Measurements from ENCODE around the gene UBE2D1. TPM values are rescaled to one million over a fixed set of nuclear protein-coding genes. Genes with fewer than 3 reads are reported as not detected.
"Not testable (repeated sequence)": the region's sequence is repeated elsewhere in the genome, so short reads cannot be mapped to it uniquely, and the experiment has no call there.

The UBE2D1 gene
- total RNA-seq, 1 experiment from 2014 or later, result 24.6 TPM

DNA sequence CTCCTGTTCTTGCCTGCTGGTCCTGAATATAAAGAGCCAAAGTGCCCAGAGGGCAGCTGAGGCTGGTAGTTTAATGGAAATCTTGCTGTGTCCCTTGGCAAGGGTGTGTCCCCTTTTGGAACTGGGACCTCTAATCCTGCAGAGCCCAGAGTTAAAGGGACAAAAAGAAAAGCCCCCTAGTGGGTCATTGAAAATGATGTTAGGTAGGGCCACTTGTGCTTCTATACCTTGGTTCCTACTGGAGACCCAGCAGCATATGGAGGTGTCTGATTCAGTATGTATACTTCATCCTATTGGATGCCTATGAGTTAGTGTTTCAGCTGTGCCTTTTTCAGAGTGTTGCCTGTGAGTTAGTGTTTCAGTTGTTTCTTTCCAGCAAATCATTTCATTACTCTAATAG lies 81.0 kb downstream of the UBE2D1 start (continued):
- TF ChIP-seq, protein P1, sequence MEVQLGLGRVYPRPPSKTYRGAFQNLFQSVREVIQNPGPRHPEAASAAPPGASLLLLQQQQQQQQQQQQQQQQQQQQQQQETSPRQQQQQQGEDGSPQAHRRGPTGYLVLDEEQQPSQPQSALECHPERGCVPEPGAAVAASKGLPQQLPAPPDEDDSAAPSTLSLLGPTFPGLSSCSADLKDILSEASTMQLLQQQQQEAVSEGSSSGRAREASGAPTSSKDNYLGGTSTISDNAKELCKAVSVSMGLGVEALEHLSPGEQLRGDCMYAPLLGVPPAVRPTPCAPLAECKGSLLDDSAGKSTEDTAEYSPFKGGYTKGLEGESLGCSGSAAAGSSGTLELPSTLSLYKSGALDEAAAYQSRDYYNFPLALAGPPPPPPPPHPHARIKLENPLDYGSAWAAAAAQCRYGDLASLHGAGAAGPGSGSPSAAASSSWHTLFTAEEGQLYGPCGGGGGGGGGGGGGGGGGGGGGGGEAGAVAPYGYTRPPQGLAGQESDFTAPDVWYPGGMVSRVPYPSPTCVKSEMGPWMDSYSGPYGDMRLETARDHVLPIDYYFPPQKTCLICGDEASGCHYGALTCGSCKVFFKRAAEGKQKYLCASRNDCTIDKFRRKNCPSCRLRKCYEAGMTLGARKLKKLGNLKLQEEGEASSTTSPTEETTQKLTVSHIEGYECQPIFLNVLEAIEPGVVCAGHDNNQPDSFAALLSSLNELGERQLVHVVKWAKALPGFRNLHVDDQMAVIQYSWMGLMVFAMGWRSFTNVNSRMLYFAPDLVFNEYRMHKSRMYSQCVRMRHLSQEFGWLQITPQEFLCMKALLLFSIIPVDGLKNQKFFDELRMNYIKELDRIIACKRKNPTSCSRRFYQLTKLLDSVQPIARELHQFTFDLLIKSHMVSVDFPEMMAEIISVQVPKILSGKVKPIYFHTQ (CRISPR knock-in tag; IDR thresholded peaks at IDR 0.05), result no peak

DNA sequence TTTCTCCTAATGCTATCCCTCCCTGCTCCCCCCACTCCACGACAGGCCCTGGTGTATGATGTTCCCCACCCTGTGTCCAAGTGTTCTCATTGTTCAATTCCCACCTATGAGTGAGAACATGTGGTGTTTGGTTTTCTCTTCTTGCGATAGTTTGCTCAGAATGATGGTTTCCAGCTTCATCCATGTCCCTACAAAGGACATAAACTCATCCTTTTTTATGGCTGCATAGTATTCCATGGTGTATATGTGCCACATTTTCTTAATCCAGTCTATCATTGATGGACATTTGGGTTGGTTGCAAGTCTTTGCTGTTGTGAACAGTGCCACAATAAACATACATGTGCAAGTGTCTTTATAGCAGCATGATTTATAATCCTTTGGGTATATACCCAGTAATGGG lies 83.1 kb downstream of the UBE2D1 start:
- CTCF ChIA-PET, H3K27ac Mint-ChIP-seq, POLR2A ChIA-PET: not testable (repeated sequence)

More for the DNA sequence above, 83.1 kb downstream of the UBE2D1 start:
- not testable (repeated sequence) for DNase-seq (ENCODE audit: low spot score); ATAC-seq; H3K27me3 Mint-ChIP-seq (ENCODE audit: low read depth); H3K4me3 Mint-ChIP-seq
- peaks cover 42% of the 10 kb centered on the region for H3K9me3 Mint-ChIP-seq
- peaks cover 12% of the 10 kb centered on the region; the same call in 1 of the 2 replicates for H3K36me3 Mint-ChIP-seq
- peaks cover 14% of the 10 kb centered on the region for H3K4me1 Mint-ChIP-seq

Other genes with a start within 250 kb of the UBE2D1 start
- gene IPMK, start 67.1 kb upstream of the UBE2D1 start, total RNA-seq (2021), result 9.7 to 10.9 TPM (median 9.9 TPM) in 3 replicates
- gene CISD1, start 65.8 kb upstream of the UBE2D1 start, total RNA-seq (2021), result 46.6 to 53.8 TPM (median 48.3 TPM) in 3 replicates
- 74.4 to 77.4 TPM (median 76.1 TPM) in 3 replicates for gene TFAM, start 50.4 kb downstream of the UBE2D1 start, total RNA-seq (2021)
- 0.61 to 0.85 TPM (median 0.78 TPM) in 3 replicates for gene BICC1, start 177.9 kb downstream of the UBE2D1 start, total RNA-seq (2021)